HG02885 (cell line): Measurements from ENCODE around the gene DOCK7.
"Not testable (repeated sequence)": the region's sequence is repeated elsewhere in the genome, so short reads cannot be mapped to it uniquely, and the experiment has no call there.

Source experiments
- ATAC-seq: cut with Tn5 transposase; IDR thresholded peaks from one replicate; pipeline ENCODE4 v1.9.1; 2021; ENCODE audit warnings: mild to moderate bottlenecking; ENCODE audit not compliant: unreplicated experiment, poor library complexity

The DOCK7 gene

GRCh38 chr1:62693123-62693522, 4.9 kb upstream of the DOCK7 start:
- ATAC-seq, result no peak

- ATAC-seq, result no peak
These were observed 3.1 kb upstream of the DOCK7 start for GRCh38 chr1:62691062-62691844.

- no peak for ATAC-seq
These were observed 1.3 kb upstream of the DOCK7 start for GRCh38 chr1:62689524-62689923.

- no peak for ATAC-seq
These were observed 500 bp upstream of the DOCK7 start for GRCh38 chr1:62688687-62689085.

GRCh38 chr1:62687421-62687902, 724 bp downstream of the DOCK7 start:
- ATAC-seq, result peak; percentile 39

DNA sequence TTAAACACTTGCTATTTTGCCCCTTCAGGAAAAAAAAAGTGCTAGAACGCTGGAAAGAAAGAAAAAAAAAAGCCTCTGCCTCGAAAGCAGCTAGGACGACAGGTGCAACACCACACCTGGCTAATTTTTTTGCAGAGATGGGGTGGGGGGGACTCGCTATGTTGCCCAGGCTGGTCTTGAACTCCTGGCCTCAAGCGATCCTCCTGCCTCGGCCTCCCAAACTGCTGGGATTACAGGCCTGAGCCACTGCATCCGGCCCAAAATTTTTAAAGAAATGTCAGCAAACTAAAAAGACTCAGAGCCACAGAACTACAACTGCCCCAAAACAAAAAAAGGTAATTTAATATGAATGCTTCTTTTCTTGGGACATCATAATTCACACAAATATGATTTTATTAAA, 1.4 kb downstream of the DOCK7 start:
- no peak for ATAC-seq

- ATAC-seq, result no peak
These were observed 2.7 kb downstream of the DOCK7 start for GRCh38 chr1:62685431-62685859.

- ATAC-seq, result no peak
These were observed 5.7 kb downstream of the DOCK7 start for GRCh38 chr1:62682531-62682930.

DNA sequence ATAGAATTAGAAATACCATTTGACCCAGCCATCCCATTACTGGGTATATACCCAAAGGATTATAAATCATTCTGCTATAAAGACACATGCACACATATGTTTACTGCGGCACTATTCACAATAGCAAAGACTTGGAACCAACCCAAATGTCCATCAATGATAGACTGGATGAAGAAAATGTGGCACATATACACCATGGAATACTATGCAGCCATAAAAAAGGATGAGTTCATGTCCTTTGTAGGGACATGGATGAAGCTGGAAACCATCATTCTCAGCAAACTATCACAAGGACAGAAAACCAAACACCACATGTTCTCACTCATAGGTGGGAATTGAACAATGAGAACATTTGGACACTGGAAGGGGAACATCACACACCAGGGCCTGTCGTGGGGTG, 7.2 kb downstream of the DOCK7 start:
- ATAC-seq, result not testable (repeated sequence)

DNA sequence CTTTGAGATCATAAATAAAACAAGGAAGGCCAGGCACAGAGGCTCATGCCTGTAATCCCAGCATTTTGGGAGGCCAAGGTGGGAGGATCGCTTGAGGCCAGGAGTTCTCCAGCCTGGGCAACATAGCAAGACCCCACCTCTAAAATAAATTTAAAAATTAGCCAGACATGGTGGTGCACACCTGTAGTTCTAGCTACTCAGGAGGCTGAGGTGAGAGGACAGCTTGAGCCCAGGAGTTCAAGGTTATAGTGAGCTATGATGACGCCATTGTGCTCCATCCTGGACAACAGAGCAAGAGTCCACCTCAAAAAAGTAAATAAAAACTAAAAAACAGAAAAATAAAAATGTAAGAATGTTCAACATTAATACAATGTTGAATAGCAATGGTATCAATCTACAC, 10.4 kb downstream of the DOCK7 start:
- ATAC-seq, result not testable (repeated sequence)

- no peak for ATAC-seq
These were observed 11.4 kb downstream of the DOCK7 start for GRCh38 chr1:62676611-62677356.

- ATAC-seq, result no peak
These were observed 14.6 kb downstream of the DOCK7 start for GRCh38 chr1:62673629-62674028.

DNA sequence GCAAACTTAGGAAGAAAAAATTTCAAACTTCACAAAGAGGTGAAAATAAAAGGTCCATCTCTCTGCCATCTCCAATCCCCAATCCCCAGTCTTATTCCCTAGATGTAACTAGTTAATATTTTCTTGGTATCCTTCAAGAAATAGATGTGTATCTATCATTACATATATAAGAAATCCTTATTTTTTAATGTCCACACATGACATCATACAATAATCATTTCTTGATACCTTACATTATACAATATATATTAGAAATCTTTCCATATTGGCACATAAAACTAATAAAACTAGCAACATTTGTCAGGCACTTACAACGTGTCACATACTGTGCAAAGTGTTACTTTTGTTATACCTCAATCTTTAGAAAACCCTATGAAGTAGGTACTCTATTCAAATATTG, 16.2 kb downstream of the DOCK7 start:
- no peak for ATAC-seq

DNA sequence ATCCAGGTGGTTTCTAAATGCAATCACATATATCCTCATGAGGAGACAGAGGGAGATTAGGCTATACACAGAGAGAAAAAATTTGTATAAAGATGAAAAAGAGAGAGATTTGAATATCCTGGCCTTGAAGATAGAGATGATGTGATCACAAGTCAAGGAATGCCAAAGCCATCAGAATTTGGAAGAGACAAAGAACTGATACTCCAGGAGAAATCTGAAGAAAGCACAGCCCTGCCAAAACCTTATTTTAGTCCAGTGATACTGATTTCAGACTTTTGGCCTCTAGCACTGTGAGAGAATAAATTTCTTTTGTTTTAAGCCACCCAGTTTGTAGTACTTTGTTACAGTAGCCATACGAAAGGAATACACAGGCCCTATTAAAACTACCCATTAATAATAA, 33.4 kb downstream of the DOCK7 start:
- no peak for ATAC-seq

GRCh38 chr1:62652387-62652786, 35.8 kb downstream of the DOCK7 start:
- ATAC-seq, result no peak

GRCh38 chr1:62643283-62643682, 44.9 kb downstream of the DOCK7 start:
- ATAC-seq, result no peak

DNA sequence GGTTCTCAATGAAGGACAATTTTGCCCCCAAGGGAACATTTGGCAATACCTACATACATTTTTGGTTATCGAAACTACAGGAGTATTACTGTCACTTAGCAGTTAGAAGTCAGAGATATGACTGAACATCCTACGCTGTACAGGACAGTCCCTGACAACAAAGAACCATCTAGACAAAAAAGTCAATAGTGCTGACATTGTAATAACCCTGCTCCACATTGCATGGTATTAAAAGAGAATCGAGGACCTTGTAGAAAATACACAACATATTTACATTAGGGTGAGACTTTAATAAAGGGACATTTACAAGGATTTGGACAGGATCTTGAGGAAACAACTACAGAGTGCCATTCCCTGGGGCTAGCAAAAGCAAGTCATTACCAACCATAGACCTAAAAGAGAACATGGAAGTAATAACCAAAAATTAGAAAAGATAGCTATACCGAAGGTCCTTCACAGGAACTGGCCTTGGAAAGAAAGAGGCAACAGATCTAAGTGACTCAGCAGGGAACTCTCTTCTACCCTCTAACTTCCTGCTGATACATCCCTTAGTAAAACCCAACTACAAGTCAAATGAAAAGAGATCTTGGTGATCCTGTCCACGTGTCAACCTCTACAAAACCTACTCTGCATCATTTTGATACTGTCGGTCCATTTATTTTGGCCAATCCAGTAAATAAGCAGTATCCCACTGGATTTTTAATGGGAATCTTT, 50.6 kb downstream of the DOCK7 start:
- ATAC-seq, result no peak

DNA sequence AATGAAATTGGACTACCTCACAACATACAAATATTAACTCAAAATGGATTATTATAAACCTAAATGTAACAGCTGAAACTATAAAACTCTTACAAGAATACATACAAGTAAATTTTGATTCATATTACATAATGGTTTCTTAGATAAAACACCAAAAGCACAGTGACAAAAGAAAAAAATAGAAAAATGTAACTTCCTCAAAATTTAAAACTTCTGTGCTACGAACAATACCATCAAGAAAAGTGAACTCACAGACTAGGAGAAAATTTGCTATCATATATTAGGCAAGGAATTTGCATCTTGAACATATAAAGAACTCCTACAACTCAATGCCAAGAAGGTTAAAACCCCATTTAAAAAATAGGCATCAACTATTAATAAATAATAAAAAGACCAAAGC, 59.7 kb downstream of the DOCK7 start:
- no peak for ATAC-seq

- ATAC-seq, result peak; percentile 64
These were observed 62.8 kb downstream of the DOCK7 start for GRCh38 chr1:62625415-62625814.

DNA sequence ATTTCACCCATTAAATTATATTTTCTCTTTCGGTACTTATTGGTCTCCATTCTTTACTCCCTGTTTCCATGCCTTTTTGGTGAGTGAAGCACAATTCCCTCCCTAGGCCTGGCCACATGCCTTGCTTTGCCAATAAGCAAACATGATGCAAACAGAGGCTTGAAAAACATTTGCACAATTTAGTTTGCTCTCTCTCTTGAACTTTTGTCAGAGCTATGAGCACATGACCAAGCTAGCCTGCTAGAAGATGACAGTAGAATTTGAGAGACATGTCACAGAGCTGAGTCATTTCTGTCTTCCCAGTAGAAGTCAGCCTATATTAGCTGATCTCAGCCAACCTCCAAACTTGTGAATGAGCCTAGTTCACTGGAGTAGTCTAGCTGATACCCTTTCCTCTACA, 66.3 kb downstream of the DOCK7 start:
- ATAC-seq, result peak; percentile 97

GRCh38 chr1:62613890-62614289, 74.3 kb downstream of the DOCK7 start:
- no peak for ATAC-seq
